Epithelial cell of proximal tubule (primary cell): ENCODE results near the gene HYAL3. TPM values are rescaled to one million over a fixed set of nuclear protein-coding genes. Genes with fewer than 3 reads are reported as not detected.

Experiments used
- DNase-seq: peaks from one replicate; pipeline ENCODE4 v3.0.0-alpha.2; 2011; ENCODE audit warnings: low read depth
- H3K4me3 ChIP-seq: 2 replicates; pipeline ENCODE4 v1.5.1; 2011; ENCODE audit warnings: low read depth, mild to moderate bottlenecking, low read length
- total RNA-seq: library from RNA; depleted of rRNA; stranded (reverse); fragments of >200 nt; gene quantifications from 2 replicates; pipeline ENCODE4 v1.2.3, GENCODE V29; 2015
- TF ChIP-seq, protein P1 (sequence below): conservative IDR thresholded peaks from 2 replicates; pipeline ENCODE4 v1.5.1; 2012; ENCODE audit warnings: low read depth, mild to moderate bottlenecking, low read length

The HYAL3 gene
- total RNA-seq, 1 donor from 2014 or later = 7.8 TPM

DNA sequence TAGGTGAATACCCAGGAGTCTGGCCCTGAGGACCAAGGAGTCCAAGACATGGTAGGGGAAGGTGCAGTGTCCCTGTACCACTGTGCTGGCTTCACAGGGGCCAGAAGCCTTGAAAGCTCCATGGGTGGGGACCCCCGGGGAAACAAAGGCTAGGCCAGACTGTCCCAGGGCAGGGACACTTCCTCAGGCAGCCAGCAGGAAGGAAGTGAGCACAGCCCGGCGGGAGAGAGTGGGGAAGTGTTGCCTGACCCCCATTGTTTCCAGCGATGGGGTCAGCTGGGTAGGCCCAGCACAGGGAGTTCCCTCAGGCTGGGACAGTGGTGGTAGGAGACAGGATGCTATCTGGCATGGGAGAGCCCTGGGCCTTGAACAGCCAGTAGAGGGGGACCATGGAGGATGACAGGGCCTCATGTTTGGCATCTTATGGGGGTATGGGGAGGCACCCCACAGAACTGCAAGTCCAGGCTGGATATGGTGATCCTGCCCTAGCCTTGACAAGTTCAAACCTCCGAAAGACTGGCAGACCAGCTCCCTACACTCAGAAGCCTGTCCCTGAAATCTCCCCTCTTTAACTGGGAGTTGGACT, 24.5 kb upstream of the HYAL3 start:
- TF ChIP-seq, protein P1, sequence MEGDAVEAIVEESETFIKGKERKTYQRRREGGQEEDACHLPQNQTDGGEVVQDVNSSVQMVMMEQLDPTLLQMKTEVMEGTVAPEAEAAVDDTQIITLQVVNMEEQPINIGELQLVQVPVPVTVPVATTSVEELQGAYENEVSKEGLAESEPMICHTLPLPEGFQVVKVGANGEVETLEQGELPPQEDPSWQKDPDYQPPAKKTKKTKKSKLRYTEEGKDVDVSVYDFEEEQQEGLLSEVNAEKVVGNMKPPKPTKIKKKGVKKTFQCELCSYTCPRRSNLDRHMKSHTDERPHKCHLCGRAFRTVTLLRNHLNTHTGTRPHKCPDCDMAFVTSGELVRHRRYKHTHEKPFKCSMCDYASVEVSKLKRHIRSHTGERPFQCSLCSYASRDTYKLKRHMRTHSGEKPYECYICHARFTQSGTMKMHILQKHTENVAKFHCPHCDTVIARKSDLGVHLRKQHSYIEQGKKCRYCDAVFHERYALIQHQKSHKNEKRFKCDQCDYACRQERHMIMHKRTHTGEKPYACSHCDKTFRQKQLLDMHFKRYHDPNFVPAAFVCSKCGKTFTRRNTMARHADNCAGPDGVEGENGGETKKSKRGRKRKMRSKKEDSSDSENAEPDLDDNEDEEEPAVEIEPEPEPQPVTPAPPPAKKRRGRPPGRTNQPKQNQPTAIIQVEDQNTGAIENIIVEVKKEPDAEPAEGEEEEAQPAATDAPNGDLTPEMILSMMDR = no peak
- no peak for DNase-seq
- H3K4me3 ChIP-seq = no peak overlapping the region

DNA sequence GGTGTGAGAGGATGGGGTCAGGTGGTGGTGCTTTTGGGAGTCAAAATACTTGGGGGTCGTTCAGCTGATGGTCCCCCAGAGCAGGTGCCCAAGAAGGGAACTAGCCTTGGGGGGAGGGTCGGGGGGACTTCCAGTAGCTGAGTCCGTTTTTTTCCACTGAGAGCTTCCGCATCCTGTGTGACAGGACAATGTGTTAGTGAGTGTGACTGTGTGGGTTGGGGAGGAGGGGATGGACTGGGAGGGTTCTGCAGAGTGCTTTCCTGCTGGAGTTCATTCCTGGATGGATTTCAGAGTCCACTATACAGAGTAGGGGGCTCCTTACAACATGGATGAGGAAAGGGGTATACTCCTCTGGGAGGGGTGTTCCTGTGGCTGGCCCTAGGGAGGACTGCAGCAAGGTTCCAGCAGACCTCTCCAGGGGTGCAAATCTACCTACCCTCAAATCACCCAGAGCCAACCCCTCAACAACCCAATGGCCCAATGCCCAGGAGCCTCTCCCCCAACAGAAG, 23.9 kb upstream of the HYAL3 start:
- TF ChIP-seq, protein P1 = no peak
- DNase-seq = no peak
- H3K4me3 ChIP-seq = no peak overlapping the region

DNA sequence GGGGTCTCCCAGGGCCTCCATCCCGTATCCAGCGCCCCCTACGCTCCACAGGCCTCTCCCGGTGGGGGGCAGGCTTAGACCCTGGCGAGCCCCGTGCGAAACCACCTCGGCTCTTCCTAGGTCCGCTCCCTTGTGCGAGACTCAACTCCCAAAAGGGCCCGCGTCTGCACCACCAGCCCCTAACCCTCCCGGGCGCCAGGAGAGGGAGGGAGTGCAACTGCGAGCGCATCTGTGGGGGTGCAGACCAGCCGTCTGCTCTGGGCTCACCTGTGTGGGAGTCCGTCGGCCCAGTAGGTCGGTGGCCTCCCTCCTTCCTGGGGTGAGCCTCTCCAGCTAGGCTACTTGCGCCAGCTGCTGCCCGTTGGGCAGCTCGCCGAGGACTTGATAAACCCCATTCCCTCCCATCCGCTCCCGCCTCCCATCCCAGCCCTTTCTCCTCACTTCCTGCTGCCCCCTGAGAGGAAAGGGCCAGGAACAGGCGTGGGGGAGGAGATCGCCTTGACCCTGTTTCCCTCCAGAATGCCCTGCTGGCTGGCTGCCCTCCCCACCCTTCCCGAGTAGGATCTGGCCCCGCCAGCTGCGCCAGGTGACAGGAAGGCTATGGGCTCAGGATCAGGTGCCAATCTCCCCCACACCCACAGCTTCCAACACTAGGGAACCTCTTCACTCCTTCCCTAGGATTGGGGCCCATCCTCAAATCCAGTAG, 23.3 kb upstream of the HYAL3 start, which contains the start of gene HYAL2:
HYAL2 (minus strand) TSS at position 360 of the 706 bp plus-strand sequence. CDS start 2,256 bp downstream, outside the sequence.
- peak within 1 kb of the TSS; percentile 89 for H3K4me3 ChIP-seq
- TF ChIP-seq, protein P1 = no peak

DNA sequence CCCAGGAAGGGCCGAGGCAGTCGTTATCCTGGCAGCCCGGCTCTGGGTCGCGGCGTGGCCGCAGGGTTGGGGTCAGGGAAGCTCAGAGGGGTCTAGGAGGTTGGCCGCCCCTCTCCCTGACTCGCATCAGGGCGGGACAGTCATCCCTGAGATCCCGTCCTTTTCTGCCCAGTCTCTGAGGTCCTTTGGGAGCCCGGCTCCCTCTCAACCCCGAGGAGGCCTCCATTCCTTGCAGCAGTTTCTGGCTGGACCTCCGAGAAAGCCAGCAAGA, 22.8 kb upstream of the HYAL3 start:
- H3K4me3 ChIP-seq = peak overlapping the region; percentile 89
- TF ChIP-seq, protein P1 = no peak
- no peak for DNase-seq

More for the DNA sequence above, 23.3 kb upstream of the HYAL3 start, which contains the start of gene HYAL2:
- no peak for DNase-seq

DNA sequence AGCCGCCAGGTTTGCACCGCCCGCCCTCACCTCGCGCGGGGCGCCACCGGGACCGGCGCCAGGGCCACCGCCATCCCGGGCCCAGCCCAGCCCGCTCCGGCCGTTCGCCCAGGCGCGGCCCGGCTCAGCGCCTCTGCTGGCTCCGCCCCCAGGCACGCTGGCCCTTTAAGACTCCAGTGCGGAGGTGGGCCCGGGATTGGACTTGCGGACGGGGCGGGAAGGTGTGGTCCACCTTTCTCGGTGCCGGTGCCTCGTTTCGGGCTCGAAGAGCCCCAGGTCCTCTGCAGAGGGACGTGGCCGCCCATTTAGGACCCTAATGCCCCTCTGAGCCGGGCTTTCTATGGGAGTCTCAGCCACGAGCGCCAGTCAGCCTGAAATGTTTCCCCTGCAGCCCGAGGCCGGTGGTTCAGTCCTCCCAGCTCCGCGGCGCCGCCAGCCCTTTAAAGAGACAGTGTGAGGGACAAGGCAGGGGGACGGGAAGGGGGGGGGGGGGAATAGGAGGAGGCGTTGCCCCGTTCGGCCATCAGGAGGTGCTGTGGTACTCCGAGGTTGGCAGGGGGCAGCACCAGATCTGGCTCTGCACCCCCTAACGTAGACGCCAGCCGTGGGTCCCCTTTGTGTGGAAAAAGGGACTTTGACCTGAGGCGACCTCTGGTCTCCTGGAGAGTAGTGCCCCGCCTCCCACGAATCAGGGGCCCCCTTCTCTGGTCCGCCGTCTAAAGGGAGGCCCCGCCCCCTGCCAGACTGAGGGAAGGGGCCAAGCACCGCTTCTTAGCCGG, 22.3 kb upstream of the HYAL3 start:
- TF ChIP-seq, protein P1 = peak; percentile 57
- peak overlapping the region; percentile 89 for H3K4me3 ChIP-seq
- DNase-seq = no peak

DNA sequence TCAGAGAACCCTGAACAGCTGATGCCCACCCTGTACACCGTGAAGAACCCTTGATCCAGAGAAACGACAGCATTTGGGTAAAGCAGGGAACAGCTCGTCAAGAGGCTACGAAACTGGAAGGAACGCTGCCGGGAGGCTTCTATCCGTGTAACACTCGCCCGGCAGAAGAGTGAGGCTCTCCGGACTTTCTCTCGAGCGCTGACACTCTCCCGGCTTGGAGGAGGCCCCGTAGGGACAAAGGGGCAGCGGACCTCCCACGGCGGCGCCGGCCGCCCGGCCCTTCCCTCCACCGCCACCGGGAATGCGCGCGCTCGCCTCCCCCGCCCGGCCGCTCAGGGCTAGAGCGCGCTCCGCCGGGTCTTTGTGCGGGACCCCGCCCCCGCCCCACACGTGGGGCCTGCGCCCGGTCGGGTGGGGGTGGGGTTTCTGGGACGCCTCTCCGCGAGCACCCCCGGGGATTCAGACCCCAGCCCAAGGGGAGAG, 21.7 kb upstream of the HYAL3 start:
- TF ChIP-seq, protein P1 = no peak
- peak overlapping the region; percentile 89 for H3K4me3 ChIP-seq
- no peak for DNase-seq
